Central memory CD8-positive, alpha-beta T cell (primary cell): ENCODE data around the gene SMIM11.
"Not testable (repeated sequence)": the region's sequence is repeated elsewhere in the genome, so short reads cannot be mapped to it uniquely, and the experiment has no call there.

Source experiments
- ATAC-seq: fragments of 150-1000 bp; cut with Tn5 transposase; replicated peaks from 2 replicates; pipeline ENCODE4 v1.10.0; 2022; ENCODE audit warnings: mild to moderate bottlenecking, moderate FRiP score, moderate number of reproducible peaks; ENCODE audit not compliant: poor library complexity, severe bottlenecking; ENCODE audit errors: extremely low read depth
- DNase-seq, 2 donors: peaks; one replicate each; pipeline ENCODE4 v3.0.0; 2021; ENCODE audit warnings: low spot score in 2 of 2
- H3K27ac Mint-ChIP-seq: one replicate; pipeline ENCODE4 v1.8.0; 2022; ENCODE audit warnings: low read depth, mild to moderate bottlenecking, moderate library complexity, mixed read lengths
- H3K27me3 Mint-ChIP-seq: one replicate; pipeline ENCODE4 v1.8.0; 2022; ENCODE audit warnings: mixed read lengths
- H3K36me3 Mint-ChIP-seq: one replicate; pipeline ENCODE4 v1.8.0; 2022; ENCODE audit warnings: mild to moderate bottlenecking, moderate library complexity, mixed read lengths; ENCODE audit not compliant: insufficient read depth
- H3K4me1 Mint-ChIP-seq: one replicate; pipeline ENCODE4 v1.8.0; 2022; ENCODE audit warnings: mixed read lengths
- H3K4me3 Mint-ChIP-seq: one replicate; pipeline ENCODE4 v1.8.0; 2022; ENCODE audit warnings: mild to moderate bottlenecking, moderate library complexity, mixed read lengths
- H3K9me3 Mint-ChIP-seq: one replicate; pipeline ENCODE4 v1.8.0; 2022; ENCODE audit warnings: mixed read lengths

Gene SMIM11

DNA sequence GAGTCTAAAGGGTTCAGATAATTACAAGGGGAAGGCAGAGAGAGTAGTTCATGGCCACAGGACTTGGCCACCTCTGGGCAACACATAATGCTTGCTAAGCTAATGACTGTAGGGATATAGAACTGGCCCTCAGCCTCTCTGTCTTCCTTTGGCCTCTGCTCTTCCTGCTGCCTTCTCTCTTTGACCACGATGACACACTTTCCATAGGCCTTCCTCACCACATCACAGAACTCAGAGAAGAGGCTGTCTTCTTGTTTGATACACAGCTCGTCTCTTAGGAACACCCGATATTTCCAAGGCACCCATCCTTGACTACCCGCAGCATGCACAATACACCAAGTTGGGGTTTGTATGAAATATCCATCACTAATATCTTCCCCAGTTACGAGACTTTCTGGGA lies 25.2 kb downstream of the SMIM11 start:
- H3K36me3 Mint-ChIP-seq, H3K27ac Mint-ChIP-seq, H3K27me3 Mint-ChIP-seq, H3K4me3 Mint-ChIP-seq, ATAC-seq, H3K9me3 Mint-ChIP-seq, DNase-seq, H3K4me1 Mint-ChIP-seq: not testable (repeated sequence)

DNA sequence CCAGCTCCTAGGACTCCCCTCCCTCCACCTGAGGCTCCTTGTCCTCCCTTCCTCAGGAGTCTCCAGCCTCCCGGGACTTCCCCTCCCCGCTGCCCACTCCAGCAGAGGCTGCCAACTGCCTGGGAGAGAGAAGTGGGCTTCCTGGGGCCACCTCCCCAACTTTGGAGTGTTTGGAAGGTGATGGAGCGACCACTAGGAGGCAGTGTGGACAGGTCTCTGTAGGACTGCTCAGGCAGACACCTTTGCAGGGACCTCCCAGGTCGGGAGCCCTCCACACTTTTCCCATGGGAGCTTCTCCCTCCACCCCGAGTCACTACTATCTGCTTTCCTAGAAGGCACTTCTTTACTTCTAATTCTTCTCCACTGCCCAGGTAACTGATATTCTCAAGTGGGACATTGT lies 29.4 kb downstream of the SMIM11 start:
- H3K4me3 Mint-ChIP-seq, ATAC-seq, H3K27ac Mint-ChIP-seq, H3K27me3 Mint-ChIP-seq, DNase-seq, H3K9me3 Mint-ChIP-seq, H3K36me3 Mint-ChIP-seq, H3K4me1 Mint-ChIP-seq: not testable (repeated sequence)

DNA sequence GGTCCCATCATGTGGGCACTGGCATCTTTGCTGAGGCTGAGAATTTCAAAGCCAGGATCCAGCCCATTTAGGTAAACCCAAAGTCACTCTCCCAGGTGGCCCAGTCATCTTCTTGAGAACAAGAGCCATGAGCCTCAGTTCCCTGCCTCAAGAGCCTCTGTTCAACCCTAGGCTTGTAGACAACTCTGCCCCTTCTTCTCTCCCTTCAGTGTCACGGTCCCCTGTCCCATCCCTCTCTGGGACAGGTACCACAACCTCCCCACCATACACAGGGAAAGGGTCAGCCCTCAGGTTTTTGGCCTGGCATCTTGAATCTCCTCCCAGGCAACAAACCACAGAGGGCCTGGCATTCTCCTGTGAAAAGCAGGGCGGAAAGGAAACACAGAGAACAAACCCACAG lies 30.4 kb downstream of the SMIM11 start:
- H3K27me3 Mint-ChIP-seq, H3K36me3 Mint-ChIP-seq, DNase-seq, H3K4me3 Mint-ChIP-seq, H3K27ac Mint-ChIP-seq, H3K4me1 Mint-ChIP-seq, H3K9me3 Mint-ChIP-seq: not testable (repeated sequence)
- ATAC-seq: peak; percentile 51

DNA sequence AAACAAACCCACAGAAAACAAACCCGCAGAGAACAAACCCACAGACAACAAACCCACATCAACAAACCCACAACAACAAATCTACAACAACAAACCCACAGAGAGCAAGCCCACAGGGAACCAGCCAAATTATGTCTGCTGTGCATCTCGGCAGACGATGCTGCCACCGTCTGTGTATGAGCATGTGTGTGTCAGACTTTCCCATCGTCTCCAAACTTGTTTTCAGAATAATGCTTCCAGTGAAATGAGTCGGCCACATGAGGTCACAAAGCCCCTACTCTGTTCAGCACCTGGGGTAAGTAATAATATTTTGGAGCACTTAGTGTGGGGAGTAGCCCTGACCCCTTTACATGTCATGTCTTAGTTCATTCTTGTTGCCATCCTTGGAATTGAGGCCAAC lies 30.8 kb downstream of the SMIM11 start:
- H3K4me1 Mint-ChIP-seq, H3K36me3 Mint-ChIP-seq, H3K27me3 Mint-ChIP-seq, H3K9me3 Mint-ChIP-seq, H3K27ac Mint-ChIP-seq, DNase-seq, H3K4me3 Mint-ChIP-seq: not testable (repeated sequence)
- peak; percentile 76 for ATAC-seq

DNA sequence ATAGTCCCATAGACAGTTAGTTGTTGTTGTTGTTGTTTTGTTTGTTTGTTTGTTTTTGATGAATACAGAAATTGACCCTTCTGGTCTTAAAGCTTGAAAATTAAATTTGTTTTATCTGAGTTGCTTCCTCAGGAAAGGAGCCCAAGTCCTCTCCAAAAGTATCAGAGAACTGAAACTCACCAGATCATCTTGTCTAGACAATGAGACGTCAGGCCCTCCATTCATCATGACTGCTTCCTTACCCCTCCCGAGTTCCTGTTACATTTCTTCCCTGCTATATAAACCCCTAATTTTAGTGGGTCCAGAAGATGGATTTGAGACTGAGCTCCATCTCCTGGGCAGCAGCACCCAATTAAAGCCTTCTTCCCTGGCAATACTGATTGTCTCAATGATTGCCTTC lies 31.4 kb downstream of the SMIM11 start:
- not testable (repeated sequence) for DNase-seq, H3K36me3 Mint-ChIP-seq, ATAC-seq, H3K4me3 Mint-ChIP-seq, H3K27me3 Mint-ChIP-seq, H3K27ac Mint-ChIP-seq, H3K9me3 Mint-ChIP-seq, H3K4me1 Mint-ChIP-seq

DNA sequence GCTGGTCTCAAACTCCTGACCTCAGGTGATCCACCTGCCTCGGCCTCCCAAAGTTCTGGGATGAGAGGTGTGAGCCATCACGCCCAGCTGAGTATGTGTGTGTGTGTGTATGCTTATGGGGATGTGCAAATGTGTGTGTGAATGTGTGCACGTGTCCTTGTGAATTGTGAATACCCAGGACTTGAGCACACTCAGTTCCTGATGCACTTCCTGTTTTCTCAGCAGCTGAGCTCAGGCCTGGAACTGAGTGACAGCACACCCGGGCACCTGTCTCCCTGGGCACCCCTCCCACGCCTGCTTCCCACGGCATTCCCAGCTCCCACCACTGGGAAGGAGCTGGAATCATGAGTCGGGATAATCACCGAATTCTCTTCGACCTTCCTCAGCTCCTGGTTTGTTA lies 32.0 kb downstream of the SMIM11 start:
- H3K36me3 Mint-ChIP-seq, H3K27ac Mint-ChIP-seq, H3K27me3 Mint-ChIP-seq, H3K9me3 Mint-ChIP-seq, DNase-seq, H3K4me1 Mint-ChIP-seq, ATAC-seq, H3K4me3 Mint-ChIP-seq: not testable (repeated sequence)

DNA sequence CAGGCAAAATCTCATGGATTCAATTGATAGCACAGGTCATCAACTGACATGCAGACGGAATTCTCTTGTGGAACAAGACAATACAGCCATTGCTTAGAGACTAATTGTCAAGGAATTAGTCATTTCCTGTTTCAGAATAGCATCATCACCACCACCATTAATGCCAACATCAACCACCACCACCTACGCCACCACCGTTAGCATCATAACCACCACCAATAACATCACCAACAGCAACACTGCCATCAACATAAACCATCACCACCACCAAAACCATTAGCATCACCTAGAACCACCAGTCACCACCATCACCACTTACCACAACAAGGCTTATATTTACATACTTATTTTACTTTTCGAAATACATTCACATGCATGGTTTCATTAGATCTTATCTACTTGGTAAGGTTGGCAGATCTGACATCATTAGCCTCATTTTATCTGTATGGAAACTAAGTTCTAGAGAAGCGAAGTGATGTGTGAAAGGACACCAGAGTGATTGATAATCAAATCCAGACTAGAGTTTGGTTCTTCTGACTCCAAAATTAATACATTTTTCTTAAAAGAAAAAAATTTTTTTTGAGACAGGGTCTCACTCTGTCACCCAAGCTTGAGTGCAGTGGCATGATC lies 42.3 kb downstream of the SMIM11 start:
- H3K27ac Mint-ChIP-seq, H3K36me3 Mint-ChIP-seq, H3K4me3 Mint-ChIP-seq, DNase-seq, H3K27me3 Mint-ChIP-seq, H3K9me3 Mint-ChIP-seq, H3K4me1 Mint-ChIP-seq: not testable (repeated sequence)
- peak; percentile 92 for ATAC-seq

DNA sequence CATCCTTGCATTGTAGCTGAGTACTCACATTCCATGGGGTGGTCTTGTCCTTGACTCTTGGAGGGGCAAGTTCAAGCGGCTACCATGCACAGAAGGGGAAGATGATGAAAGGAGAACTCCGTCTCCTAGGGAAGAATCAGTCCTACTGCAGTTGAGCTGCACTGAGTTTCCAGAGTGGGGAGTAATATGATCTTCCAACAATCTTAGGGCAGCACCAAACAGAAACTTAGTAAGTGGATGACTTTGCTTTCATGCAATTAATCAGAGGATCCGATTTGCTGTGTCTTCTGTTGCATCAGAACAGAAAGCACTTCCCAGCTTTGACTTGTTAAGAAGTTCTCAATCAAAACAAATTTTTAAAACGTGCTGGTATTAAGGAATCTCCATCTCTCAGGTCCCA lies 48.5 kb downstream of the SMIM11 start, which contains the start of gene SMIM34:
Gene SMIM34, minus strand, starts transcription at position 147 of the 400 bp plus-strand sequence. Its CDS starts 112 bp downstream, at position 35.
- H3K27me3 Mint-ChIP-seq, ATAC-seq, DNase-seq, H3K4me1 Mint-ChIP-seq, H3K27ac Mint-ChIP-seq, H3K9me3 Mint-ChIP-seq, H3K4me3 Mint-ChIP-seq, H3K36me3 Mint-ChIP-seq: not testable (repeated sequence)

DNA sequence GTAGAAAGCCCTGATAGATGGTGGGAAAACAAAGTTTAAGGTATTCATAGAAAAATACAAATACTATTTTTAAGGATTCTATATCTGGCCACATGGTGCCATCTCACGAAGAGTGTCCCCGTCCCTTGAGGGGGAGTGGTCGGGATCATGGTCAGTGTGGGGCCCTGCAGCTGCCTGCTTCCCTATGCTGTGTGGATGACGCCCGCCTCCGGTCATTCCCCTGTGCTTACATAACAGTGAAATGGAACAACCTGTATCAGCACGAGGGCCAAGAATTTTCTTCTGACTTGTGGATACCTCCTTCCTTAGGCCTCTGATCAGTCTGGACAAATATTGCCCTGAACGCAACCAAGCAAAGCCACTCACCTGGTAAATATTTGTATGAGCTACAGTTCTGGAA lies 52.0 kb downstream of the SMIM11 start:
- H3K36me3 Mint-ChIP-seq, H3K4me3 Mint-ChIP-seq, ATAC-seq: not testable (repeated sequence)

DNA sequence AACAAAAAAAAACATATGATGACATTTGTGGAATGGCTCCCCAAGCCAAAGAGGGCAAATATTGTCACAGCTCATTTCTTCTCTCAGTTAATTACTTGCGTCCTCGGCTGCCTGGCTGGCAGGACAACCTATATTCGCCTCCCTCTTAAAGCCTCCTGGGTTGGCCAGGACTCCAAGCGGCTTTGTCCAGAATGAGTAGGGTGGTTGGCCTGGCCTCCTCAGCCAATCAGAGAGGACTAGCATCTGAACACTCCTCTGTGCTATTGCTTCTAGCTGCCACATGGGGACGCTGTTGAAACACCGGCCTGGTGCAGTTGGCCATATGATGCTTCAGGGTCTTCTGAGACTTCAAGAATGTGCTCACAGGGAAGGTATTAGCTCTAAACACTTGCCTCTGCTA lies 53.1 kb downstream of the SMIM11 start:
- not testable (repeated sequence) for H3K9me3 Mint-ChIP-seq, H3K4me1 Mint-ChIP-seq, H3K4me3 Mint-ChIP-seq, H3K36me3 Mint-ChIP-seq, DNase-seq, ATAC-seq, H3K27me3 Mint-ChIP-seq, H3K27ac Mint-ChIP-seq

More for the DNA sequence above, 52.0 kb downstream of the SMIM11 start:
- not testable (repeated sequence) for H3K27me3 Mint-ChIP-seq, H3K4me1 Mint-ChIP-seq, H3K27ac Mint-ChIP-seq, H3K9me3 Mint-ChIP-seq, DNase-seq

DNA sequence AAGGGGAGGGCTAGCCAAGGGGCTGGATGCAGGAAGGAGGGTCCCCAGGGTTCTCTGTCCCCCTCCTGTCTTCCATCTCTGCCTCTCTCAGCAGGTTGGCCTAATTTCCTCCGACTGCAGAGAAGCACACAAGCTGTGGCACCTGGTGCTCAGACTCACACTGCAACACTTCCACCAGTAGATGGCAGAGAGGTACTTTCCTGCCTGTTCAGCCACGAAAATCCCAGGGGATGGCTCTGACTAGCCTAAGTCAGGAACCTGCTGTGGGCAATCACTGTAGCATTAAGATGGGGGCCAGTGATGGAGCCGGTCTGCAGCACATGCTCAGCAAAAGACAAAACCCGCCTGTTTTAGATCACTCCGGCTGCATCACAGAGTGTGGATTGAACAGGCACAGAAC lies 54.4 kb downstream of the SMIM11 start:
- H3K4me1 Mint-ChIP-seq, ATAC-seq, H3K36me3 Mint-ChIP-seq, H3K27me3 Mint-ChIP-seq, H3K4me3 Mint-ChIP-seq, H3K27ac Mint-ChIP-seq, DNase-seq, H3K9me3 Mint-ChIP-seq: not testable (repeated sequence)
